HepG2 (cell line): Measurements from ENCODE around the gene TTC6. TPM values are rescaled to one million over a fixed set of nuclear protein-coding genes. Genes with fewer than 3 reads are reported as not detected.
A peak's percentile ranks its signal among the peaks of the same experiment; 100 is the strongest.

Experiments used
- BRF2 ChIP-seq: sonication (generic); formaldehyde crosslinking; IDR thresholded peaks from 2 replicates; pipeline ENCODE4 v1.8.1; 2022; ENCODE audit warnings: mild to moderate bottlenecking, missing genetic modification reagents
- FOXC1 ChIP-seq: sonication (generic); formaldehyde crosslinking; IDR thresholded peaks from 2 replicates; pipeline ENCODE4 v1.8.0; 2022; ENCODE audit warnings: mild to moderate bottlenecking, missing genetic modification reagents, borderline replicate concordance
- HNF4A ChIP-seq: sonication (generic); formaldehyde crosslinking; IDR thresholded peaks from 2 replicates; pipeline ENCODE4 v1.4.0; 2020; ENCODE audit warnings: missing genetic modification reagents
- KDM1A ChIP-seq: IDR thresholded peaks from 2 replicates; pipeline ENCODE4 v1.6.1; 2016; ENCODE audit warnings: missing compliant biosample characterization
- ONECUT2 ChIP-seq: sonication (generic); formaldehyde crosslinking; IDR thresholded peaks from 2 replicates; pipeline ENCODE4 v1.4.0; 2020; ENCODE audit warnings: missing genetic modification reagents
- REPIN1 ChIP-seq: sonication (generic); formaldehyde crosslinking; IDR thresholded peaks from 2 replicates; pipeline ENCODE4 v1.8.0; 2022; ENCODE audit warnings: missing genetic modification reagents, low read depth, mild to moderate bottlenecking, borderline replicate concordance
- SRSF9 ChIP-seq: fragments of 200-400 bp; formaldehyde crosslinking; IDR thresholded peaks from 2 replicates; pipeline ENCODE4 v1.6.1; 2018; ENCODE audit warnings: borderline replicate concordance, mild to moderate bottlenecking, low read depth, low read length; ENCODE audit not compliant: insufficient read depth, poor library complexity, severe bottlenecking
- STAG1 ChIP-seq: sonication (generic); formaldehyde crosslinking; IDR thresholded peaks from 2 replicates; pipeline ENCODE4 v1.4.0; 2020; ENCODE audit warnings: missing genetic modification reagents
- TEF ChIP-seq: sonication (generic); formaldehyde crosslinking; IDR thresholded peaks from 2 replicates; pipeline ENCODE4 v1.5.0; 2020; ENCODE audit warnings: missing genetic modification reagents
- TFDP2 ChIP-seq: sonication (generic); formaldehyde crosslinking; IDR thresholded peaks from 2 replicates; pipeline ENCODE4 v1.4.0; 2020; ENCODE audit warnings: missing genetic modification reagents
- THAP7 ChIP-seq: sonication (generic); formaldehyde crosslinking; IDR thresholded peaks from 2 replicates; pipeline ENCODE4 v1.8.1; 2023; ENCODE audit warnings: mild to moderate bottlenecking, missing genetic modification reagents
- TRAFD1 ChIP-seq: sonication (generic); formaldehyde crosslinking; IDR thresholded peaks from 2 replicates; pipeline ENCODE4 v1.5.1; 2020; ENCODE audit warnings: missing genetic modification reagents, mild to moderate bottlenecking, borderline replicate concordance
- ZBTB44 ChIP-seq: sonication (generic); formaldehyde crosslinking; IDR thresholded peaks from 2 replicates; pipeline ENCODE4 v1.4.0; 2020; ENCODE audit warnings: missing genetic modification reagents
- ZMYM3 ChIP-seq: sonication (generic); formaldehyde crosslinking; IDR thresholded peaks from 2 replicates; pipeline ENCODE4 v1.5.1; 2020; ENCODE audit warnings: mild to moderate bottlenecking, missing genetic modification reagents
- ZNF253 ChIP-seq: sonication (generic); formaldehyde crosslinking; IDR thresholded peaks from 2 replicates; pipeline ENCODE4 v1.8.0; 2022; ENCODE audit warnings: mild to moderate bottlenecking, missing genetic modification reagents, borderline replicate concordance
- ZNF33B ChIP-seq: sonication (generic); formaldehyde crosslinking; IDR thresholded peaks from 2 replicates; pipeline ENCODE4 v1.5.1; 2020; ENCODE audit warnings: mild to moderate bottlenecking, missing genetic modification reagents
- ZNF34 ChIP-seq: sonication (generic); formaldehyde crosslinking; IDR thresholded peaks from 2 replicates; pipeline ENCODE4 v1.4.0; 2020; ENCODE audit warnings: mild to moderate bottlenecking, missing genetic modification reagents, borderline replicate concordance
- ZNF800 ChIP-seq: sonication (generic); formaldehyde crosslinking; IDR thresholded peaks from 2 replicates; pipeline ENCODE4 v1.4.0; 2020; ENCODE audit warnings: missing genetic modification reagents
- ZSCAN22 ChIP-seq: sonication (generic); formaldehyde crosslinking; IDR thresholded peaks from 2 replicates; pipeline ENCODE4 v1.4.0; 2020; ENCODE audit warnings: mild to moderate bottlenecking, missing genetic modification reagents
- polyA plus RNA-seq, 8 experiments: library from polyadenylated mRNA; depleted of rRNA in 3 of 8; stranded (reverse) in 7 of 8; unstranded in 1 of 8; fragments of >200 nt; fragmentation: Illumina TruSeq in 4 of 8; extraction: Trizol in 4 of 8; gene quantifications; 2 replicates each; pipeline versions ENCODE4 v1.2.1 to v1.2.3, GENCODE V29; 2011 to 2016; ENCODE audit warnings: low read depth in 4 of 8, missing spikeins in 1 of 8, mixed read lengths in 1 of 8; ENCODE audit not compliant: insufficient read depth in 1 of 8
- total RNA-seq, 5 experiments: library from RNA; depleted of rRNA; stranded (reverse); fragments of >200 nt; fragmentation: Illumina TruSeq; extraction: Trizol; gene quantifications; 2 replicates each; pipeline ENCODE4 v1.2.3, GENCODE V29; 2016; ENCODE audit warnings: low read depth in 1 of 5

The TTC6 gene
- total and polyA plus RNA-seq, 2 of the 13 experiments (the other 11 are each of a cell fraction or from before 2014, with no cell fraction given): 9.3 to 27.4 TPM

GRCh38 chr14:37587881-37588666 lies 7.4 kb upstream of the TTC6 start (continued):
- TF ChIP-seq BRF2 (no peak), ZBTB44 (CRISPR knock-in tag) (no peak; the same call in 1 of the 2 replicates), ZNF34 (CRISPR knock-in tag) (no peak), STAG1 (CRISPR knock-in tag) (peak; percentile 29; the same call in 1 of the 2 replicates), ONECUT2 (CRISPR knock-in tag) (no peak), ZNF800 (CRISPR knock-in tag) (peak; percentile 99), TEF (CRISPR knock-in tag) (0 out of 2 replicates have a peak, but pooled peaks have one; percentile 13), ZNF253 (CRISPR knock-in tag) (no peak; the same call in 1 of the 2 replicates), FOXC1 (CRISPR knock-in tag) (peak; percentile 97), ZMYM3 (CRISPR knock-in tag) (peak; percentile 63), KDM1A (CRISPR knock-in tag) (no peak; the same call in 1 of the 2 replicates), TFDP2 (peak; percentile 60), TRAFD1 (no peak), ZNF33B (CRISPR knock-in tag) (peak; percentile 97), REPIN1 (peak; percentile 81; the same call in 1 of the 2 replicates), SRSF9 (no peak), THAP7 (CRISPR knock-in tag) (peak; percentile 39; the same call in 1 of the 2 replicates), ZSCAN22 (CRISPR knock-in tag) (0 out of 2 replicates have a peak, but pooled peaks have one; percentile 51), HNF4A (CRISPR knock-in tag) (no peak)
